Endothelial cell of umbilical vein (primary cell): Measurements from ENCODE around the gene CRYBG2. TPM values are rescaled to one million over a fixed set of nuclear protein-coding genes. Genes with fewer than 3 reads are reported as not detected.

Experiments used
- BruUV-seq: library from RNA; stranded (reverse); fragments of 400-500 nt; replicated peaks from 2 replicates; lab custom pipeline; 2021; lab: Mats Ljungman, UMichigan
- CTCF ChIA-PET: fragments of 300-600, 350-600 bp; sonication (Branson Sonifier 250); formaldehyde crosslinking; loops from one replicate; lab custom pipeline; 2021; ENCODE audit warnings: antibody characterized with exemption, inconsistent platforms; lab: Charles Lee
- POLR2A ChIA-PET: fragments of 300-600, 350-600 bp; sonication (Branson Sonifier 250); formaldehyde crosslinking; loops from one replicate; lab custom pipeline; 2021; ENCODE audit warnings: antibody characterized with exemption, inconsistent platforms; lab: Charles Lee
- DNase-seq: peaks from one replicate; pipeline ENCODE4 v3.0.0-alpha.2; 2011; ENCODE audit warnings: low read depth, low spot score
- FAIRE-seq: peaks from 2 replicates; lab custom pipeline; 2011; peaks lifted over from hg19 to GRCh38; lab: Jason Lieb, UNC
- H2AFZ ChIP-seq: 2 replicates; pipeline ENCODE4 v1.6.0; 2012; ENCODE audit warnings: low read depth, low read length, control low read depth, inconsistent platforms
- H3K27ac ChIP-seq: 2 replicates; pipeline ENCODE4 v1.5.1; 2011; ENCODE audit warnings: low read depth, mild to moderate bottlenecking, control low read depth, low read length, moderate library complexity; ENCODE audit not compliant: insufficient read depth
- H3K27me3 ChIP-seq, 2 experiments: 2 replicates each; pipeline versions ENCODE4 v1.6.0 to v1.6.1; 2011; ENCODE audit warnings: low read length in 2 of 2, mixed read lengths in 1 of 2; ENCODE audit not compliant: control insufficient read depth in 2 of 2, insufficient read depth in 2 of 2
- H3K36me3 ChIP-seq, 2 experiments: 2 replicates in 1 of 2; 3 replicates in 1 of 2; pipeline ENCODE4 v1.5.1; 2011; ENCODE audit warnings: low read length in 2 of 2, mild to moderate bottlenecking in 1 of 2, moderate library complexity in 1 of 2; ENCODE audit not compliant: control insufficient read depth in 2 of 2, insufficient read depth in 2 of 2; ENCODE audit errors: extremely low read depth in 1 of 2
- H3K4me1 ChIP-seq: 3 replicates; pipeline ENCODE4 v1.5.1; 2011; ENCODE audit warnings: mild to moderate bottlenecking, low read length; ENCODE audit not compliant: control insufficient read depth, insufficient read depth; ENCODE audit errors: extremely low read depth
- H3K4me2 ChIP-seq: 2 replicates; pipeline ENCODE4 v1.6.1; 2011; ENCODE audit warnings: low read length, control low read depth, mixed read lengths; ENCODE audit not compliant: insufficient read depth
- H3K4me3 ChIP-seq, 3 experiments: fragments of 200-600 bp in 1 of 3; sonication (generic), shearing (Covaris generic) in 1 of 3; replicated peaks in 1 of 3; 2 replicates each; pipeline ENCODE4 v1.5.1; 2011 to 2016; ENCODE audit warnings: control low read depth in 3 of 3, low read length in 3 of 3, mild to moderate bottlenecking in 2 of 3, inconsistent platforms in 1 of 3, low read depth in 1 of 3, moderate library complexity in 1 of 3; ENCODE audit not compliant: insufficient read depth in 1 of 3
- H3K79me2 ChIP-seq: 2 replicates; pipeline ENCODE4 v1.6.0; 2012; ENCODE audit warnings: low read length, inconsistent platforms; ENCODE audit not compliant: control insufficient read depth, insufficient read depth
- H3K9ac ChIP-seq: replicated peaks from 2 replicates; pipeline ENCODE3; 2011; ENCODE audit warnings: low read length, control low read depth; ENCODE audit not compliant: insufficient read depth; ENCODE audit errors: extremely low read depth
- H3K9me1 ChIP-seq: replicated peaks from 3 replicates; pipeline ENCODE4 v1.6.0; 2011; ENCODE audit warnings: mild to moderate bottlenecking, low read length; ENCODE audit not compliant: control insufficient read depth, insufficient read depth; ENCODE audit errors: extremely low read depth
- H3K9me3 ChIP-seq: replicated peaks from 2 replicates; pipeline ENCODE4 v1.5.1; 2012; ENCODE audit warnings: low read length, inconsistent platforms; ENCODE audit not compliant: control insufficient read depth, insufficient read depth
- H4K20me1 ChIP-seq: replicated peaks from 2 replicates; pipeline ENCODE3; 2011; ENCODE audit warnings: mild to moderate bottlenecking, low read length; ENCODE audit not compliant: control insufficient read depth, insufficient read depth; ENCODE audit errors: extremely low read depth
- CTCF ChIP-seq, 2 donors: IDR thresholded peaks; 1 replicate in 1 of 2; 2 replicates in 1 of 2; pipeline ENCODE4 v1.5.1; 2011; ENCODE audit warnings: low read length in 2 of 2, mild to moderate bottlenecking in 2 of 2, moderate library complexity in 2 of 2, control low read depth in 1 of 2, inconsistent platforms in 1 of 2, low read depth in 1 of 2; ENCODE audit not compliant: insufficient read depth in 1 of 2; ENCODE audit errors: extremely low read depth in 1 of 2
- EZH2 ChIP-seq: IDR thresholded peaks from 2 replicates; pipeline ENCODE4 v1.6.1; 2012; ENCODE audit warnings: borderline replicate concordance, low read depth, mild to moderate bottlenecking, moderate library complexity, low read length, inconsistent platforms; ENCODE audit not compliant: severe bottlenecking
- FOS ChIP-seq: IDR thresholded peaks from 2 replicates; pipeline ENCODE4 v1.6.1; 2011; ENCODE audit warnings: mild to moderate bottlenecking, low read length, moderate library complexity, borderline replicate concordance; ENCODE audit not compliant: insufficient read depth
- GATA2 ChIP-seq: IDR thresholded peaks from 2 replicates; pipeline ENCODE4 v1.7.0; 2011; ENCODE audit warnings: low read depth, mild to moderate bottlenecking, moderate library complexity, mixed read lengths, low read length; ENCODE audit not compliant: insufficient read length, insufficient read depth
- JUN ChIP-seq: IDR thresholded peaks from 2 replicates; pipeline ENCODE4 v1.6.1; 2011; ENCODE audit warnings: borderline replicate concordance, low read depth; ENCODE audit not compliant: insufficient read length, insufficient read depth
- MYC ChIP-seq: IDR thresholded peaks from one replicate; pipeline ENCODE4 v1.6.1; 2011; ENCODE audit warnings: mild to moderate bottlenecking, low read depth, low read length
- POLR2A ChIP-seq: IDR thresholded peaks from 2 replicates; pipeline ENCODE4 v1.6.1; 2012; ENCODE audit warnings: low read depth, mild to moderate bottlenecking, control low read depth, low read length
- POLR2AphosphoS5 ChIP-seq: IDR thresholded peaks from 2 replicates; pipeline ENCODE4 v1.6.1; 2012; ENCODE audit warnings: low read depth, mild to moderate bottlenecking, control low read depth, low read length, moderate library complexity; ENCODE audit not compliant: insufficient read depth
- dilution Hi-C: fragments of 300-500 bp; cut with MboI; formaldehyde crosslinking; loops from one replicate; pipeline ENCODE4 v1.15.0; 2019; ENCODE audit warnings: low sequenced_read_pairs; ENCODE audit not compliant: extremely low pct_ligation_motif_present
- intact Hi-C: fragments of 100-400 bp; cut with micrococcal nuclease; formaldehyde crosslinking; loops from one replicate; pipeline ENCODE4 v1.10.0; 2022
- polyA plus RNA-seq, 4 experiments: library from polyadenylated mRNA; depleted of rRNA in 3 of 4; stranded (reverse) in 3 of 4; unstranded in 1 of 4; fragments of >200 nt; gene quantifications; 2 replicates each; pipeline versions ENCODE4 v1.2.1 to v1.2.3, GENCODE V29; 2011 to 2012; ENCODE audit warnings: missing spikeins in 1 of 4
- total RNA-seq: library from RNA; stranded (reverse); gene quantifications from 2 replicates; pipeline ENCODE4 v1.2.3, GENCODE V29; 2021
- TF ChIP-seq, protein P1 (sequence below): IDR thresholded peaks from 2 replicates; pipeline ENCODE4 v1.6.1; 2011; ENCODE audit not compliant: insufficient read depth, insufficient read length

Gene CRYBG2
- total and polyA plus RNA-seq, 2 donors (not counting 3 experiments of a cell fraction or from before 2014, with no cell fraction given): not detected

DNA sequence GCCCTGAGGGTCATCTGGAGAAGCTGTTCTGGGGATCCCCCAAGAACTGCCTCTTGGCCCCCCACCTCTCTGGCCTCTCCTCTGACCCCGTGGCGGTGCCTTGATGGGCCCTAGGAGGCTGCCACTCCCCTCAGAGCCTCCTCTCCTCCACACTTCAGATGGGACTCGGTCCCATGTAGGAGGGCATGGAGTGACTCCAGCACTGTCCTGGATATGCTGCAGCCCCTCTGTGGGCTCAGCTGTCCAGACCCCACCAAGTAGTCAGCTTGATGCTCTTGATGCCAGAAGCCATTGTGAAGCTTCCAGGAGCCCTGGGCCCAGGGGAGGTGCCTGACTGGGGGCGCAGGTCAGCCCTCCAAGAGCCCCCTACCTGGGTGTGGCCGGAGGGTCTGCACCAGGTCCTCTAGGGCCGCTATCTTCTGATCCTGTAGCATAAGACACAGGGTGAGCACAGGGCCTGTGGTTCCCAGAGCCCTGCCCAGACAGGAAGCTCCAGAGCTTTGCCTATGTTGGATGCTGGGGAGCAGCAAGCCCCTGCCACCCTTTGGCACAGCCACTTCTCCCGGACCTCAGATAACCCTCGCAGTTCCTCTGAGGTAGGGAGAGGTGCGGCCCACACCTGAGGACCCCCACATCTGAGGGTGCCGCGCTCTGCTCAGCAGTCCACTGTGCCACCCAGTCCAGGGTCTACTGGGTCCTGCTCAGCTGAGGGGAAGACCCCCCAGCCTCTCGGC lies 56.7 kb downstream of the CRYBG2 start:
- H3K9ac ChIP-seq: no peak overlapping the region
- DNase-seq (no peak), FAIRE-seq (no peak)
- peaks cover 4% of the 10 kb centered on the region for H3K4me1 ChIP-seq
- dilution Hi-C loops (no loop called here), intact Hi-C loops (no loop called here)
- no peaks in the 10 kb centered on the region for H3K36me3 ChIP-seq
- no peaks in the 10 kb centered on the region for H3K9me3 ChIP-seq
- no peaks in the 10 kb centered on the region for H3K9me1 ChIP-seq
- no peaks in the 10 kb centered on the region for H4K20me1 ChIP-seq
- POLR2A ChIA-PET: no interaction called here
- CTCF ChIA-PET: interaction anchor here (1.1 kb wide), 1 partner anchor 68 kb away, joined by 3 read pairs; no protein-coding TSS in a partner anchor
- no peaks in the 10 kb centered on the region for H3K79me2 ChIP-seq
- TF ChIP-seq FOS: no peak
- TF ChIP-seq GATA2: no peak
- TF ChIP-seq POLR2A: no peak
- no peak for TF ChIP-seq JUN
- TF ChIP-seq, protein P1, sequence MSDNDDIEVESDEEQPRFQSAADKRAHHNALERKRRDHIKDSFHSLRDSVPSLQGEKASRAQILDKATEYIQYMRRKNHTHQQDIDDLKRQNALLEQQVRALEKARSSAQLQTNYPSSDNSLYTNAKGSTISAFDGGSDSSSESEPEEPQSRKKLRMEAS: no peak
- no peak for TF ChIP-seq CTCF (IDR thresholded peaks at IDR 0.05; ENCODE audit: extremely low read depth in 1 of 2, insufficient read depth in 1 of 2, low read depth in 1 of 2, low read length in 2 of 2)
- TF ChIP-seq EZH2: no peak
- TF ChIP-seq POLR2AphosphoS5: no peak
- TF ChIP-seq MYC: no peak
- no peak overlapping the region for H3K4me3 ChIP-seq
- no peak overlapping the region for H2AFZ ChIP-seq
- H3K27ac ChIP-seq: no peak overlapping the region
- no TSS peak for BruUV-seq
- H3K27me3 ChIP-seq: no peaks in the 10 kb centered on the region
- H3K4me2 ChIP-seq: no peak overlapping the region
